Hippocampal formation (tissue), 2 donors: ENCODE measurements around the gene TP73.

ENCODE experiments used
- DNase-seq, 2 donors: peaks; one replicate each; lab custom pipeline; 2025; lab: John Stamatoyannopoulos, UW

Gene TP73

DNA sequence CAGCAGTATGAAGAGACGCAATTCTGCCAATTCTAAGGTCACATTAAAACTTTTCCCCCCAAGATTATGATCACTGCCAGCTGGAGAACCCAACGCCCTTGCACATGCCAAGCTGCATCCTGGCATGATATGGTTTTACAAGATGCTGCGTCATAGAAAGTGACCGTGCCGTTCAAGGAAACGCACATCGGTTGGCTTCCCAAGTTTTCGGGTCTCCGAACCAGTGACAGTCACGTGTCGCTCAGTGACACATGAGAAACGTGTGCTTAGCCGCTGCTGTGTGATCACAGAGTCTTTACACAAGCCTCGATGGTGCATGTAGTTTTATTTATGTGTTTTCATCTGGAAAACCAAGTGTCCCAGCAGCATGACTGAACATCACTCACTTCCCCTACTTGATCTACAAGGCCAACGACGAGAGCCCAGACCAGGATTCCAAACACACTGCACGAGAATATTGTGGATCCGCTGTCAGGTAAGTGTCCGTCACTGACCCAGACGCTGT lies 127.6 kb downstream of the TP73 start:
- no peak for DNase-seq

DNA sequence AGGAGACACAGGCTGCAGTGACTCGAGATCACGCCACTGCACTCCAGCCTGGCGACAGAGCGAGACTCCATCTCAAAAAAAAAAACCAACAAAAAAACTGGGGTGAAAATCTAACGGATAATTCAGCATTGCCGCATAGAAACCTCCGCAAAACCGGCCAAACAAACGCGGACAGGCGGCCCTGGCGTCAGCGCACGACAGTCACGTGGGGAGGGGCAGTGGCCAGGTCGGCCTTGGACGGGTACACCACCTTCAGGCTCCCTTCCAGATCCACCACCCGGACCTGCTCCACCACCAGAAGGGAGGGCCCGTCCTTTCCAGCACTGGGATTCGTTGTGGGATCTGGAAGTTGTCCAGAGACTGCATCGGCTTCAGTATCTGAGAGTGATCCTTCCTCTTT lies 128.6 kb downstream of the TP73 start:
- DNase-seq: no peak

- DNase-seq: no peak
Observed at GRCh38 chr1:3783651-3784474, 131.5 kb downstream of the TP73 start.

DNA sequence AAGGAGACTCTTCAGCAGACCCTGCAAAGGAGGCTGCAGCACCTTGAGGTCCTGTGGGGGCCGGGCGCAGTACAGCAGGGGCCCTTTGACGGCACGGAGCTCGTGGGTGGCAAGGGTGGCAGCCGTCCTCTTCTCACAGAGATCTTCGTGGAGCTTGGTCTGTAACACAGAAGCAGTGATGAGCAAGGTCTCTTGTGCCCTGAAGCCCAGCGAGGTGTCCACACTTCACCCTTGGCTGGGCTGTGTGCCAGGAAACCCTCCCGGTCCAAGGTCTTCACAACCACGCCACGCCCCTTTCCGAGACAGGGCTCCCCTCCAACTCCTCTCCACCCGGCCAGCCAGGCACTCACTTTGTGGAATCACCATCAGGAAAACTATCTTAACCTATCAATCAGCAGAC lies 132.7 kb downstream of the TP73 start:
- no peak for DNase-seq

- DNase-seq: no peak
Observed at GRCh38 chr1:3785456-3786157, 133.3 kb downstream of the TP73 start.
